Gastroesophageal sphincter (tissue), 3 donors: ENCODE results near the gene PGA4.
"Not testable (repeated sequence)": the region's sequence is repeated elsewhere in the genome, so short reads cannot be mapped to it uniquely, and the experiment has no call there.

Experiments
- CTCF ChIP-seq, 4 experiments: fragments of 200-600 bp in 2 of 4; fragments of 450-650 bp in 2 of 4; sonication (generic) in 1 of 4; IDR thresholded peaks; one replicate each; pipeline ENCODE4 v1.5.1; 2017 to 2019; ENCODE audit warnings: antibody characterized with exemption in 4 of 4, mild to moderate bottlenecking in 2 of 4, moderate library complexity in 2 of 4
- POLR2A ChIP-seq, 2 donors: fragments of 450-650 bp; IDR thresholded peaks; one replicate each; pipeline ENCODE4 v1.6.1; 2017; ENCODE audit warnings: antibody characterized with exemption in 2 of 2, mild to moderate bottlenecking in 2 of 2, moderate library complexity in 1 of 2
- POLR2AphosphoS5 ChIP-seq: sonication (generic); formaldehyde crosslinking; IDR thresholded peaks from one replicate; pipeline ENCODE4 v1.6.1; 2017; ENCODE audit warnings: antibody characterized with exemption

GRCh38 chr11:61237130-61237529 is 15.0 kb downstream of the PGA4 start:
- not testable (repeated sequence) for TF ChIP-seq CTCF (IDR thresholded peaks at IDR 0.05); POLR2AphosphoS5; POLR2A (IDR thresholded peaks at IDR 0.05)
